Measurements from ENCODE around the gene PLGRKT. TPM values are rescaled to one million over a fixed set of nuclear protein-coding genes. Genes with fewer than 3 reads are reported as not detected.

Gene PLGRKT
- total RNA-seq (2022; extraction: Qiagen RNA extraction) = 20.4 to 27.8 TPM (median 21.8 TPM) in 5 replicates

DNA sequence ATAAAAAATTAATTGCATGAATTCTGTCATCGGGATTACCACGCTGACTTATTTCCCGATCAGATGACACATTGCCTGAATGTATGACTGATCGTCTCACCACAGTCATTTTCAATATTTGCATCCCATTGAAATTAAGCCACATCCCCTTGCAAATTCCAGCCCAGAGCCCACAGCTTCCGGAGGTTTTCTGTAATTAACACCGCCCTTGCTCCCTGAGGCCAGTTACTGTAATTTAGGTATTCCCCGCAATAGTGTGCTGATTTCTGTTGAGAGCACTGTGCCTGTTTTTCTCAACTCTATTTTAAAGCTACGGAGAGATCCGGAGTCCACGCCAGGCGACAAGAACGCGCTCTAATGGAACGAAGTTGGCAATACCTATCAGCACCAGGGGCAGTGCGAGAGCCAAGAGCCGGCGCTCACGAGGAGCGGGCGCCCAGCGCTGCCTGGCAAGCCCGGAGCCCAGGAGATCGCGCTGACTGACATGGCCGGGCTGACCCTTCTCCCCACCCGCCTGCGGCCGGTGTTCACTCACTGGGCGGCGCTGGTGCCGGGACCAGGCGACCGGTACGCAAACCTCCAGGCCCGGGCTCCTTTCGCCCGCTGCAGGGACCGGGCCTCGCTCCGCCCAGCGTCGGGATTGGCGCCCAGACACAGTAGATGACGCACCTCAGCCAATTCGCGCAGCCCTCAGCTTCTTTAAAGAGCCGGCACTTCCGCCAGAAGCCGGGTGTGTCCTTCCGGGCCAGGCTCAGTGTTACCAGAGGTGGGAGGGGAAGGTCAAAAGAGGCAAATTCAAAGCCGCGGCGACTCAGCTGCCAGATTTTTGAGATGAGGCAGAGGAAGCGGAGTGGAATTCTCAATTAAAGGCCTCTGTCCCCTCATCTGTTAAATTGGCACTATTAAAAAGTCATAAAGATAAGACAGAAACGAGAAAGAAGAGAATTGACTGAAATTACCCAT is at the start of gene PLGRKT:
PLGRKT (minus strand) TSS at position 672 of the 963 bp plus-strand sequence. CDS start 5,948 bp downstream, outside the sequence.

GRCh38 chr9:5450359-5451091 is 12.8 kb upstream of the PLGRKT start, which contains the start of gene CD274:
TSS of gene CD274 (plus strand) at chr9:5450542. CDS start at chr9:5456114, 5,572 bp downstream.

GRCh38 chr9:5338992-5339981 is 98.4 kb downstream of the PLGRKT start, which contains the start of gene RLN1:
TSS of gene RLN1 (minus strand) at chr9:5339876. CDS start at chr9:5339746, 130 bp downstream.

Other genes starting within 250 kb of the PLGRKT start
- gene INSL4, start 206.5 kb downstream of the PLGRKT start, total RNA-seq (2022; extraction: Qiagen RNA extraction) = 14.0 to 17.1 TPM (median 15.9 TPM) in 5 replicates
- gene RLN2, start 133.2 kb downstream of the PLGRKT start, total RNA-seq (2022; extraction: Qiagen RNA extraction) = 0.17 to 0.70 TPM (median 0.32 TPM) in 3 of 5 replicates, not detected in the others
- not detected in 5 replicates for gene RLN1, start 98.0 kb downstream of the PLGRKT start, total RNA-seq (2022; extraction: Qiagen RNA extraction)
- 1.1 to 2.1 TPM (median 1.3 TPM) in 5 replicates for gene CD274, start 12.6 kb upstream of the PLGRKT start, total RNA-seq (2022; extraction: Qiagen RNA extraction)
- gene PDCD1LG2, start 72.6 kb upstream of the PLGRKT start, total RNA-seq (2022; extraction: Qiagen RNA extraction) = 0.08 to 0.25 TPM (median 0.18 TPM) in 5 replicates
- 9.8 to 15.5 TPM (median 13.9 TPM) in 5 replicates for gene RIC1, start 191.2 kb upstream of the PLGRKT start, total RNA-seq (2022; extraction: Qiagen RNA extraction)

Data from A549 treated with dexamethasone at 1 μM for 4 hours (cell line).